Bone marrow (tissue), 2 donors: ENCODE measurements around the gene FBRSL1.
A peak's percentile ranks its signal among the peaks of the same experiment; 100 is the strongest.
"Not testable (repeated sequence)": the region's sequence is repeated elsewhere in the genome, so short reads cannot be mapped to it uniquely, and the experiment has no call there.

Experiments used
- DNase-seq, 2 donors: peaks; one replicate each; lab custom pipeline; 2025; lab: John Stamatoyannopoulos, UW

Gene FBRSL1

DNA sequence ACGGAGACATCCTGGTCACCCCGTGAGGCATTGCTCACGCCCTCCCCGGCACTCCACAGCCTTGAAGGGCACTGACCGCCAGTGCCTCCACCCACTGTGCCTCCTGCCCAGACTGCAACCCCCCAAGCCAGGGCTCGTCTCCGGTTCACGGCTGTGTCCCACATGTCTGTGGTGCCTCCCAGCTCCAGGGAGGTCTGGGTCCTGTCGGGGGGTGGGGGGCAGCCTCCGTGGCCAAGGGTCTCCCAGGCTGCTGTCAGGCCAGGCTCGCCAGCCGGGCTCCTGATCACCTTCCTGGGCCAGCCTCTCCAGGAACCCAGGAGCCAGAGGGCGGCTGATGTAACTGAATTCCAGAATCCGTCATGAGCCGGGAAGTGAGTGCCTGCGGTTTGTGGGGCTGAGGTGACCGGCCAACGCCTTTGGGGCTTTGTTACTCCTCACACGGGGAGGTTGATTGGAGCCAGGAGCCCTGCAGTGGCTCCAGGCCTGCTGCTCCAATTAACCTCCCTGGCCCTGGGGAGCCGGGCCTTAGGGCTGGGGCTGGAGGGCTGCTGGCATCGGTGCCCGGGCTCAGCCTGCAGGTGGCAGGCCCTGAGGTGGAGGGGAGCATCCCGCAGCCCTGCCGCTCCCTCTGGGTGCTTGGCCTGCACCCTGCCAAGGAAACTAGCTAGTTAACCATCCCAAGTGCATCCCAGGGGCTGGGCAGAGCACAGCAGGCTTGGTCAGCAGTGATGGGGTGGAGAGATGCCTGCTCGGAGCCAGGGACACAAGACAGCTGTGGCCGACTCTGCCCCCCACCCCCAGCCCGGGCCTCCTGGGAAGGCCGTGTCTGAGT lies 36.4 kb upstream of the FBRSL1 start:
- no peak for DNase-seq

DNA sequence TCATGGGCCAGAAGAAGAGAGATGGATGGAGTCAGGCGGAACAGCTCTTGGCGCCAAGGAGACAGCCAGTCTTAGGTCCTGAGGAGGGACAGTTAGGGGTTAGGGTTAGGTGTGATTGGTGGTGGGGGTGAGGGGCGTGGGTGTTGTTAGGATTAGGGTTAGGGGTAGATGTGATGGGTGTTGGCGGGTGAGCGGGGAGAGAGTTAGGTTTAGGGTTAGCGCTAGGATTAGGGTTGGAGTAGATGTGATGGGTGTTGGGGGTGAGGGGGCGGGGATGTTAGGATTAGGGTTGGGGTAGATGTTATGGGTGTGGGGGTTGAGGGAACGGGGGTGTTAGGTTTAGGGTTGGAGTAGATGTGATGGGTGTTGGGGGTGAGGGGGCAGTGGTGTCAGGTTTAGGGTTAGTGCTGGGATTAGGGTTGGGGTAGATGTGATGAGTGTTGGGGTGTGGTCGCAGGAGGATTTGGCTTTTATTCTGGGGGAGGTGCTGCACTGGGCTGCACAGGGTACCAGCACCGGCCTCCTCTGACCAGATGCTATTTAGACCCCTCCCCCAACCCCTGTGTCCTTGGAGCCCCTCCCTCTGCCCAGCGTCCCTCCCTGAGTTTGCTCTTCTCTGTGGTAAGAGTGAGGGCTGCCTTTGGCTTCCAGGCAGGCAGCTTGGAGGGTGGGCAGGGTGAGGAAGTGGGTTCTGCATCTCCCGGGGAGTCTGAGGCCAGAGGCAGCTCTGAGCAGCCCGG lies 35.6 kb upstream of the FBRSL1 start:
- no peak for DNase-seq

DNA sequence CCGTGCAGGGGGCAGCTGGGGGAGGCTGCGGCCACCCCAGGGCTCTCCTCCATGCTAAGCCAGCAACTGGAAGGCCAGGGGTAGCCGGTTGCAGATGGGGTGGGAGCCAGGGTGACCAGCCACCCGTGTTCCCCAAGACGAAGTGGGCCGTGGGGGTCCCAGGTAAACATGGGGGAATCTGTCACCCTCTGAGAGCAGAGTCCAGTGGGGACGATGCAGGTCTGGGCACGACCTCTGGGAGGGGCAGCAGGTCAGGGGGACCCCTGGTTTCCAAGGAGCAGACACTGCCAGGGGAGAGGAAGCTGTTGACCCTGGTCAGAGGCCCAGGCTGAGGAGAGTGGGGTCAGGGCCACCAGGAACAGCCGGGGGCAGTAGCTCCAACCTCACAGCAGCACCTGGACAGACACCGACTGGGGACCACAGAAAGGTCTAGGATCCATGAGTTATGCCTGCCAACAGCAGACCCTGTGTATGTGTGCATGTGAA lies 35.0 kb upstream of the FBRSL1 start:
- no peak for DNase-seq

DNA sequence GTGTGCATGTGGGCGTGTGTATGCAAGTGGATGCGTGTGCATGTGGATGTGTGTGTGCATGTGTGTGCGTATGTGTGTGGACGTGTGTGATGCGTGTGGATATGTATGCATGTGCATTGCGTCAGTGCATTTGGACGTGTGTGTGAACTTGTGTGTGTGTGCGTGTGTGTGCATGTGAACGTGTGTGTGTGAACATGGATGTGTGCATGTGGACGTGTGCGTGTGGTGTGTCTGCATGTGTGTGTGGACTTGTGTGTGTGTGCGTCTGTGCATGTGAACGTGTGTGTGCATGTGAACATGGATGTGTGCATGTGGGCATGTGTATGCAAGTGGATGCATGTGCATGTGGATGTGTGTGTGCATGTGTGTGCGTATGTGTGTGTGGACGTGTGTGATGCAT lies 34.4 kb upstream of the FBRSL1 start:
- DNase-seq: no peak

DNA sequence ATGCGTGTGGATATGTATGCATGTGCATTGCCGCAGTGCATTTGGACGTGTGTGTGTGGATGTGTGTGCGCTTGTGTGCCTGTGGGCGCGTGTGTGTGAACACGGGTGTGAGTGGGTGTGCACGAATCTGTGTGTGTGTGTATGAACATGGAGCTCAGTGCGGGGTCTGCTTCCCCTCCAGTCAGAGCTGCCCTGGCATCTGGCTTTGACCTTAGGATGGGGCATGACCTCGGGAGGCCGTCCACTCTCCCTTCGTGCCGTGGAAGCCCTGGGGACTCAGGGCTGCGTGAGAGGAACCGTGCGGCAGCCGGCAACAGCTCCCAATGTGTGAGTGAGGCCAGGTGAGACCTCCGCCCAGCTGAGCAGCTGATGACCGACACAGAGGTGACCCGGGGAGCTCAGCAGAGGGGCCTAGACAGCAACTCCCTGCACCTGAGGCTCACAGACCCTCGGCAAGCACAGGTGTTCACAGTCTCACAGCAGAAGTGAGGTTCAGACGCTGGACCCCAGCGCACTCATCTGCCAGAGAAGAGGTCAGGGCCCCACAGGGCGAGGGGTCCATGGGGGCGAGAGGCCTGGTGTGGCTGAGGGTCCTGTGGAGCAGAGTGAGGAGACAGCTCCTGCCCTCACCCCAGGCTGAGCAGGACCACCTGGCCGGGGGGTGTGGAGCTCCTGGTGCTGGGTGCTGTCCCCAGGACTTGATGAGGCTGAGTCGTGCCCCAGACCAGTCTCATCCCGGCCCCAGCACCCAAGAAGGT lies 33.6 kb upstream of the FBRSL1 start:
- no peak for DNase-seq

DNA sequence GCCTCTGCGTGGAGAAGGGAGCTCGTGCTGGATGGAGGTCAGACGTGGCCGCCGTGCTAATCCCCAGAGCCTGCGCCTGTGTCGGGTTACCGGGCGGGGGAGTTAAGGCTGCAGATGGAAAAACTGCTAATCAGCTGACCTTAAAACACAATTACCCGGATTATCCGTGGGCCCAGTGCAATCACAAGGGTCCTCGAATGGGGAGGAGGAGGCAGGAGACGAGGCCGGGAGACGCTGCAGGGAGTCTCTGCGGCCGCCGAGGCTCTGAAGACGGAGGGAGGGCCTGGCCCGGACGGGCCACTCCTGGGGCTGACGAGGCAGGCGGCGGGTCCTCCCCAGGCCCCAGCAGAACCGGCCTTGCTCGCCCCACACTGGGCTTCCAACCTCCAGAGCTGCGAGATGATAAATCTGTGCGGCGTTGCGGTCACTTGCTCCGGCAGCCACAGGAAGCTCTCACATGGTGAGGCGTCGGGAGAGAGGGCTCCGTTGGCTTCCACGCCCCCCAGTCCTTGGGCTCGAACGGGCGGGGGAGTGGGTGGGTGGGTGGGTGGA lies 32.9 kb upstream of the FBRSL1 start:
- DNase-seq: no peak

DNA sequence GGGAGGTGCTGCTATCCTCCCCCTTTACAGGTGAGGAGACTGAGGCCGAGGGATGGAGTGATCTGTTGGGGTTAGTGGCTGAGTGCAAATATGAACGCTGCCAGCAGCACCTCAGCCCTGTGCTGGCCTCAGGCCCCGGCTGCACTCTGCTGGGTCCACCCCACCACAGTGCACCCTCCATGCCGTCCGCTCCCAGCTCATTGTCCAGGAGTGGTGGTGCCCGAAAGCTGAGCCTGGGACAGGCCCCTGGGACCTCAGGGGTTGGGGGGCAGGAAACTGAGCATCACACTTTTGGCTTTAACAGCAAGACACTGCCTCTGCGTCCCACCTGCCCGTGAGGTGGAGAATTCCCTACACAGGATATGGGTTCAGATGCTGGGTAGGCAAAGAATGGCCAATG lies 31.5 kb upstream of the FBRSL1 start:
- DNase-seq: no peak

DNA sequence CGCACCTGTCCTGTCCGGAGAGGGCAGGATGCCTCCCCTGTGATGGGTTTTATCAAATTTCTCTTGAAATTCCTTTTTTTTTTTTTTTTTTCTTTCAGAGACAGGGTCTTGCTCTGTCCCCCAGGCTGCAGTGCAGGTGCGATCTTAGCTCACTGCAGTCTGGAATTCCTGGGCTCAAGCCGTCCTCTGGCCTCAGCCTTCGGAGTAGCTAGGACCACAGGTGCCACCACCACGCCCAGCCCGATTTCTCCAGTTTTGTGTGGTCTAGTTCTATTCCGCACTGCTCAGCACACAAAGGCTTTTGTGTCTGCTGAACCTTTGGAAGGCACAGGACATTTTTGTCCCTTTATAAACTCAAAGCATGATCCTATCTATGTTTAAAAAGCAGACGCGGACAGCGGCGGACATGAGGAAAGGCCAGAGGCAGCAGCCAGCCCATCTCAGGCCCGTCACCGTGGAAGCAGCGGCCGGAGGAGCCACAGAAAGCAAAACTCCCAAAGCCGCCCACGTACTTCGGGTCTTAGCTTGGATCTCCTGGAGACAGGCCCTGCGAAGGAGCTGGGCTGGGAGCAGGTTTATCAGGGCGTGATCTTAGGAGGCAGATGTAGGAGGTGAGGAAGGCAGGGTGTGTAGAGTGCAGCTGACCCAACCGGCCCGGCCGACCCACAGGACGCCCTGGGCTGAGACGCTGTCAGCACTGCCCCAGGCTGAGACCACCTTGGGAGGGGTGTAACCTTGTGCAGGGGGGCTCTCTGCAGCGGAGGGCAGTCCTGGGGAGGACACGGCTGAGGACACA lies 30.9 kb upstream of the FBRSL1 start:
- DNase-seq: no peak

DNA sequence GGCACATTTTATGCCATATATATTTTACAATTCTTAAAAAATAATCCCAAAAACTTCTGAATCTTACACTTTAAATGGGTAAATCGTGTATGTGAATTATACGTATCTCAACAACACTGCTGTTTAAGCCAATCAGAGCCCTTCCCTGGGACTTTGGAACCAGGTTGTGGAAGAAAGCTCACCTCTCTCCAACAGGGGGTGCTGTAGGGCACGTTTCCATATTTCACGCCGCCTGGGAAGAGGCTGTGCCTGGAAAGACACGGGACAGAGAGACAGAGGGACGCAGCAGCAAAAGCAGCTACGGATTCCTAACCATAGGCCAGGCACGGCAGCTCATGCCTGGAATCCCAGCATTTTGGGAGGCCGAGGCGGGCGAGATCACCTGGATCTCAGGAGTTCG lies 29.4 kb upstream of the FBRSL1 start:
- no peak for DNase-seq

DNA sequence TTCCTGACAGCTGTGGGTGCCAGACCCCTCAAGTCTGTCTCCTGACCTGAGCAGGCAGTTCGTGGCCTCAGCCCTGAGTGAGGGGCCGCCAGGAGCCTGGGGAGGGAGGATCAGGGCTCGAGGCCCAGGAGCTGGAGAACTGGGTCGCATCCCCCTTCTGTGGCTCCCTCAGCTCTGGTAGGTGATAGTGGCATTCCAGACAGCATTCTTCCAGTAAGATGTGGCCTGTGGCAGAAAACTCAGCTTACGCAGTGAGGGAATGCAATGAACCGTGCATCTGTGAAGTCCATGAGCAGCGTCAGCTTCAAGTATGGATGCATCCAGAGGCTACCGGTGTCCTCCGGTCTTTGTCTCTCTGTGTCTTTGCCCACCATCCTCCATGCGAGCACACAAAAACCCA lies 28.4 kb upstream of the FBRSL1 start:
- DNase-seq: no peak

DNA sequence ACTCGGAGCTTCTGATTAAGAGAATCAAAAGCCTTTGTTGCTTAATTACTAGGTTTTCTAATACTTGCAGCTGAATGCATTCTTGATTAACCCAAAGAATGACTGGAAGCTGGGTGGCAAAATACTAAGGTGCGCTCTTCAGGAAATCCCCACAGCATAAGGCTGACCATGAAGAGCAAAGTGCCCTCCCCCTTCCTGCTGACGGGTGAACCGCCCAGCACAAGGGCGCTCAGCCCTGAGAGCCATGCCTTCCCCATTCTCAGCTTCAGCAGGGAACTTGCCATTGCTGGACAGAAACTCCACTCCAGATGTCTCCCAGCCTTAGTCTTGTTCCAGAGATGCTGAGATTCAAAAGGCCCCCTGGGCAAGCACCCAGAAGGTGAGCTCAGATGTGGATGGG lies 27.2 kb upstream of the FBRSL1 start:
- DNase-seq: no peak

DNA sequence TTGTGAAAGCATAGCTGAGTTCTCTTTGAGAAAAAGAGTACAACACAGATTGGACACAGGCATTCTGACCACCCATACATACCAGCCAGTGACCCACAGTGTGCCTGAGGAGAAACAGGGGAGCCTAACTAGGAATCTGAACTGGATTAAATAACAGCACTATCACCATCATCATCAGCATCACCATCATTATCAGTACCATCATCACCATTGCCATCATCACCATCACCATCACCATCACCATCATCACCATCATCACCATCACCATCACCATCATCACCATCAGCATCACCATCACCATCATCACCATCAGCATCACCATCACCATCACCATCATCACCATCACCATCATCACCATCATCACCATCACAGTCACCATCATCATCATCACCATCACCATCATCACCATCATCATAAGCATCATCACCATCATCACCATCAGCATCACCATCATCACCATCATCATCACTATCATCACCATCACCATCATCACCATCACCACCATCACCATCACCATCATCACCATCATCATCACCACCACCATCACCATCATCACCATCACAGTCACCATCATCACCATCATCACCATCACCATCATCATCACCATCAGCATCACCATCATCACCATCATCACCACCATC lies 26.5 kb upstream of the FBRSL1 start:
- DNase-seq: not testable (repeated sequence)

DNA sequence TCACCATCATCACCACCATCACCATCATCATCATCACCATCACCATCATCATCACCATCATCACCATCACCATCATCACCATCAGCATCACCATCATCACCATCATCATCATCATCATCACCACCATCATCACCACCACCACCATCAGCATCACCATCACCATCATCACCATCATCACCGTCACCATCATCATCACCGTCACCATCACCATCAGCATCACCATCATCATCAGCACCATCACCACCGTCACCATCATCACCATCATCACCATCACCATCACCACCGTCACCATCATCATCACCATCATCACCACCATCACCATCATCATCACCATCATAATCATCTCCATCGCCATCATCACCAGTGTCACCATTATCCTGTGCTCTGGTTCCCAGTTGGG lies 25.6 kb upstream of the FBRSL1 start:
- not testable (repeated sequence) for DNase-seq

DNA sequence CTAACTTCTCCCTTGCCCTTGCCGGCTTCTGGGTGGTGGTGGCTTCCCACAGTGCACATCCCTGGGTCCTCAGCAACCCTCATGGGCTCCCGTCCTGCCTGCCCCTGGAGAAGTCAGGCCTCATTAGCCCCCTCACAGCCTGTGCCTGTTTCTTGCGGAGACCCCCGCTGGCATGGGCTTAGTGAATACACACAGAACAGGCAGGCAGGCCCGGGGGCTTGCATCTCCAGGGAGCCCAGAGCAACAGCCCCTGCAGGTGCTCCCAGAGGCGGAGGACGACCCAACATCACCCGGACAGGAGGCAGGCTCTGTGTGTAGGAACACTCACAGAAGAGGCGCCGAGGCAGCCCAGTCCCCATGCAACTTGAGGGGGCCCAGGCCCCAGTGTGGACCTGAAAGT lies 25.1 kb upstream of the FBRSL1 start:
- DNase-seq: no peak

DNA sequence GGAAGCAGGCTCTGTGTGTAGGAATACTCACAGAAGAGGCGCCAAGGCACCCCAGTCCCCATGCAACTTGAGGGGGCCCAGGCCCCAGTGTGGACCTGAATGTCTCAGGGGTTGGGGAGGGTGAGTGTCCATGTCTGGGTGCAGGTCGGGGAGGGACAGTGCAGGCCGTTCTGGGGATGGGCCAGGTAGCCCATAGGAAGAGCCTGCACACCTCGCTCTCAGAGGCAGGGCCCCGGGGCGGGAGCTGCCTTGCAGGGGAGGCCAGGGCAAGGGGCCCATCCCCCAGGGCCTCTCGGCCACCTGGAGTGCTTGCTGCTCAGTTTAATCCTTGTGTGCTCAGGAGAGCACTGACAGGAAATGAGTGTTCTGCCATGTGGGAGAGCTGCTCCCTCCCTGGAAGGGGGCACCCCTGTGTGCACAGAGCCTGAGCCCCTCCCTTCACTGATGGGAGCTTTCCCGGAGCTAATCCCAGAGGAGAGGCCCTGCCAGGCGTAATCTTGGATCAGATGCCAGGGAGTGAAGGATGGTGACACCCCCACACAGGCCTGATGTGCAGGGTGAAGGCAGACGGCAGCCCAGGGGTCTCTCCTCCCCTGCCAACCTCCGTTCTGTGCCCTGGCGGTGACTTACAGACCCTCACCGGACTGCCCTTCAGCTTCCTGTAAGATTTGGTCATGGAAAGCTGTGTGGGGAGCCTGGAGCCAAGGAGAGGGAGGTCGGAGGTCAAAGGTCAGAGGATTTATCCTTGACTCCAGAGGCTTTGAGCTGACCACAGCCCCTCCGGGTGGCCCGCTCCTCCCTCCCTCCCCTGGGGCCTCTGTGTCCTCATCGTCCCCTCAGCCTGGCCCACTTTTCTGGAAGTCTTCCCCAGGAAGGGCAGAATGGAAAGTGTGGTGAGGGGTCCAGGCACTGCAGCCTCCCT lies 24.4 kb upstream of the FBRSL1 start:
- no peak for DNase-seq

DNA sequence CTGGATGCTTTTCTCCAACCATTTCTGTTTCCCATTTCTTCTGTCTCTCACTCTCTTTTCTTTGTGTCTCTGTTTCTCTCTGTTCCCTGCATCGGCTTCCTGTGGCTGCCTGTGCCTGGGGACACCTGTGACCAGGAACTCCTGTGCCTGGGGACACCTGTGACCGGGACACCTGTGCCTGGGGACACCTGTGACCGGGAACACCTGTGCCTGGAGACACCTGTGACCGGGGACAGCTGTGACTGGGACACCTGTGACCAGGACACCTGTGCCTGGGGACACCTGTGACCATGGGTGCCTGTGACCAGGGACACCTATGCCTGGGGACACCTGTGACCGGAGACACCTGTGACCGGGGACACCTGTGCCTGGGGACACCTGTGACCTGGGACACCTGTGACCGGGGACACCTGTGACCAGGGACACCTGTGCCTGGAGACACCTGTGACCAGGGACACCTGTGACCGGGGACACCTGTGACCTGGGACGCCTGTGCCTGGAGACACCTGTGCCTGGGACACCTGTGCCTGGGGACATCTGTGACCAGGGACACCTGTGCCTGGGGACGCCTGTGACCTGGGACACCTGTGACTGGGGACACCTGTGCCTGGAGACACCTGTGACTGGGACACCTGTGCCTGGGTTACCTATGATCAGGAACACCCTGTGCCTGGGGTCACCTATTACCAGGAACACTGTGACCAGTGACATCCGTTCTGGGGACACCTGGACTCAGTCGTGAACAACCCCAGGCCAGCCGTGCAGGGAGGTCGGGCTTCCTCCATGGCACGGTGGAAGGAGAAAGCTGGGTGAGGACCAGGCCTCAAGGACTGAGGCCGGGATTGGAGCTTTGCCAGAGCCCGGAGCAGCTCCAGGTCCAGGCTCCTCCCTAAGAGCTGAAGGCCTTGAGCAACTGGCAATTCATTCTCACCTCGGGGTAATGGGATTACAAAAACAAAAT lies 23.4 kb upstream of the FBRSL1 start:
- DNase-seq: no peak

DNA sequence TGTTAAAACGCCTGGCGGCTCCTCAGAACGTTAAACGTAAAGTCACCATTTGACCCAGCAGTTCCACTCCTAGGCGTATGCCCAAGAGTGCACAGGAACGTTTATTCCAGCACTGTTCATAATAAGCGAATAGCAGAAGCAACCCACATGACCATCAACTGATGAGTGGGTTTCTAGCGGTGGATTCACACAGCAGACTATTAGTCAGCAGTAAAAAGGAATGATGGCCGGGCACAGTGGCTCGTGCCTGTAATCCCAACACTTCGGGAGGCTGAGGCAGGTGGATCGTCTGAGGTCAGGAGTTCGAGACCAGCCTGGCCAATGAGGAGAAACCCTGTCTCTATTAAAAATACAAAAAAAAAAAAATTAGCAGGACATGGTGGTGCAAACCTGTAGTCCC lies 22.4 kb upstream of the FBRSL1 start:
- no peak for DNase-seq

DNA sequence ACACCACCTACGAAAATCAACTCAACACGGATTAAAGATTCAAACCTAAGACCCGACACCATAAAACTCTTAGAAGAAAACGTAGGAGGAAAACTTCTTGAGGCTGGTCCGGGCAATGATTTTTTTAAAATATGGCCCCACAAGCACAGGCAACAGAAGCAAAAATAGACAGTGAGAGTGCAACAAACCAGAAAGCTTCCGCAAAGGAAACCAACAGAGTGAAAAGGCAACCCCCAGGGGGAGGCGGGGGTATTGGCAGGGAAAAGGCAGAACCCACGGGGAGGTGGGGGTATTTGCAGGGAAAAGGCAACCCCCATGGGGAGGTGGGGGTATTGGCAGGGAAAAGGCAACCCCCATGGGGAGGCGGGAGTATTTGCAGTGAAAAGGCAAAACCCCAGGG lies 20.5 kb upstream of the FBRSL1 start:
- DNase-seq: peak in 1 of 2 donors; percentile 28

DNA sequence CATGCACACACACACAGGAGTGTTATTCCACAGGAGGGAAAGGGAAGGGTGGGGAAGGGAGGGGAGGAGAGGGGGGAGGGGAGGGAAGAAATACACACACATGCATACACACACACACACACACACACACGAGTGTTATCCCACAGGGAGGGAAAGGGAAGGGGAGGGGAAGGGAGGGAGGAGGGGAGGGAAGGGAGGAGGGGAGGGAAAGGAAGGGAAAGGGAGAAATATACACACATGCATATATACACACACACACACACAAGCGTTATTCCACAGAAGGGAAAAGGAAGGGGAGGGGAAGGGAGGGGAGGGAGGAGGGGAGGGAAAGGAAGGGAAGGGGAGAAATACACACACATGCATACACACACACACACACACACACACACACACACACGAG lies 19.6 kb upstream of the FBRSL1 start:
- no peak for DNase-seq
